ENCODE results near the gene CACNA1E.

CACNA1E gene

DNA sequence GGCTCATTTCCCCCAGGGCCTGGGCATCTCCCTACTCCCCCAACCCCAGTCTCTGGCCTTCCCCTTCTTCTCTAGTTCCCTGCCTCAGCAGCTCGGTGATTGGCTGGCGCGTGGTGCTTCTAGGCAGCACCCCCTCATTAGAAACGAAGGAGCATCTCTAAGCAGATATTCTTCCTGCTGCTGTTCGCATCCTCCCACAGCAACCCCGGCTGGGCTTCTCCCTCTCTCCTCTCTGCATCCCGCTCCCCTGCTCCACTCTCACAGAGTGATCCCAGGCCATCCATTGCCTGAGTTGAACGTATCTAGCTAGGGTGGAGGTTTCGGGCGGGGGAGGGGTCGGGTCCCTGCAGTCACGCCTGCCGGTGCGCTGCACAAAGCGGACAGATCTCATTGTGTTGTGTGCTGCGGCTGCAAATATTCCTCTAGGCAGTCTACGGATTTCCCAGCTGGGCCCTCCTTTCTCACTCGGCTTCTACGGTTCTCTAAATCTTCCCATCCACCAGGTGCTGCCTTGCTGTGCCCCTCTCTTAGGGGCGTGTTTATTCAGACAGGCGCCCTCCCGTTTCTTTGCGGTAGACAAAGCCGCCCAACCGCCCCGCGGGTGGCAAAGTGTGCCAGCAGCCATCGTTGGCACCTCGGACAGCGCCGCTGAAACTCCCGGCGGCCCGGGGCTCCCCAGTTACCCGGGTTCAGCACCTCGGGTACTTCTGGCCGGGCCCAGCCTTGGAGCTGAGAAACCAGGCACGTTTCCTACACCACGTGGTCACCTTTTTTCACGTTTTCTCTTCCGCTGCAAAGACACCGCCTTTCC lies 2.2 kb downstream of the CACNA1E start:
- DNase-seq, result peak; percentile 57

DNA sequence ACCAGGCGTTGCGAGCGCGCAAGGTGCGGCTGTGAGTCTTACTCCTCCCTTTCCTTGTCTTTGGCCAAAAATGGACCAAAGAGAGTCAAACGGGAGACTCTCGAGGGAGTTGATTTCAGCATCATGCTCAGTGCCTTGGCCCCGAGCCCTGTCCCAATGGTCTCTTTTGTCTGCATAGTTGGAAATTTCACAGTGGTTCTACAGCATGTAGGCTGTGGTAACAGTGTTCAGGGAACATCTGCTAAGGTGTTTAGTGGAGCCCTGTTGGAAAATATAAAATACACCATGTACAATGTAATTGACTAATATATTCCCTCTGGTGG lies 2.7 kb downstream of the CACNA1E start:
- no peak for DNase-seq

- no peak for DNase-seq
Observed at GRCh38 chr1:181488866-181489265, 5.5 kb downstream of the CACNA1E start.

- no peak for DNase-seq
Observed at GRCh38 chr1:181490276-181490675, 7.0 kb downstream of the CACNA1E start.

GRCh38 chr1:181490740-181491712 lies 7.7 kb downstream of the CACNA1E start:
- no peak for DNase-seq

DNA sequence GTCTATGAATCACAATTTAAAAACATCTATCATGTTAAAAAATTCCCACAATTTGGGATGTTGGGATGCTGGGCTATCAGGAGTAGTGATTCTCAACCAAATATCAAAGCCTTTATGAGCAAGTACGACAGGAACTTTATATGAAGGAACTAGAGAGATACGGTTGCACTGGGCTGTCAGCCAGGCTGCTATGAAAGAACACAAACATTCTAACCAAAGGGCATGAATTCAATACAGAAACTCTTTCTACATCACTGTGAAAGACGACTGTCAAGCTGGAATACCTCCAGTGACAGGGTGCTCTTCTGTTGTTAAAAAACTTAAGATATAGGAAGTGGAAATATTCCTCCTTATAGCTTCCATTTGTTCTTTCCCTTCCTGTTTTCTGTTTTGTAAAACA lies 9.8 kb downstream of the CACNA1E start:
- DNase-seq, result no peak

- DNase-seq, result no peak
Observed at GRCh38 chr1:181493885-181494284, 10.6 kb downstream of the CACNA1E start.

DNA sequence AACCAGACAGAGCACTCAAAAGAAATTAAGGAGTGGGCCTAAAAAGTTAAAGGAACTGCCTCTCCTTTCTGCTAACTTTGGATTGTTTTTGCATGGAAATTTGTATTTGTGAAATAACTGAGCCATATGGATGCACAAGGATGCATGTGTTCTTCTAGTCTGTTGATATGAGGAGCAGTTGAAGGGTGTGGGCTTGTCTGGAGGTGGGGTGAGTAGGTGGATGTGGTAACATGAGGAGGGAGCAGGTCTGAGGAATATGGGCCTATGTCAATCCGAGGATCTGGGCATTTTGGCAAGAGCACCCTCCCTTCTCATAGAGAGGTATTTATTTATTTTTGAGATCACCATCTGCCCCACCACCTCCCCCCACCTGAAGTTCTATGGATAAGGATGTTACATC lies 13.4 kb downstream of the CACNA1E start:
- no peak for DNase-seq

DNA sequence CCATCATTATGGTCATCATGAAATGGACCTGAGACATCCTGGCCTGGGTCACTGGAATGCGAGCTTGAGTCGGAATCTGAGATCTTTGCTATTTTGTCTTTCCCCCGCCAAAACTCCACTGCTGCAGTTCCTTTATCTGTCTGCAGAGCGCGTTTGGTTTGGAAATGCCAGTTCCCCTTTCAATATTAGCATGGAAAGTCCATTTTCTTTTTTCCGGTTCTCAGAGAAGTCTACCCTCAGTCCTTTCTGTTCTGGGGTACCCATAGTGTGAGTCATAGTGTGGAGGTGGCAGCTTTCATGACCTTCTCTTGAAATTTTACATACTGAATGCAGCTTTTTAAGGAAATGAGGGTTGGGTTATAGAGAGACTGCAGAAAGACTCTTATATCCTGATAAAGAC lies 14.6 kb downstream of the CACNA1E start:
- DNase-seq, result no peak

- DNase-seq, result no peak
Observed at GRCh38 chr1:181499825-181500224, 16.5 kb downstream of the CACNA1E start.

GRCh38 chr1:181500636-181501035 lies 17.3 kb downstream of the CACNA1E start:
- DNase-seq, result no peak

- no peak for DNase-seq
Observed at GRCh38 chr1:181501612-181502011, 18.3 kb downstream of the CACNA1E start.

DNA sequence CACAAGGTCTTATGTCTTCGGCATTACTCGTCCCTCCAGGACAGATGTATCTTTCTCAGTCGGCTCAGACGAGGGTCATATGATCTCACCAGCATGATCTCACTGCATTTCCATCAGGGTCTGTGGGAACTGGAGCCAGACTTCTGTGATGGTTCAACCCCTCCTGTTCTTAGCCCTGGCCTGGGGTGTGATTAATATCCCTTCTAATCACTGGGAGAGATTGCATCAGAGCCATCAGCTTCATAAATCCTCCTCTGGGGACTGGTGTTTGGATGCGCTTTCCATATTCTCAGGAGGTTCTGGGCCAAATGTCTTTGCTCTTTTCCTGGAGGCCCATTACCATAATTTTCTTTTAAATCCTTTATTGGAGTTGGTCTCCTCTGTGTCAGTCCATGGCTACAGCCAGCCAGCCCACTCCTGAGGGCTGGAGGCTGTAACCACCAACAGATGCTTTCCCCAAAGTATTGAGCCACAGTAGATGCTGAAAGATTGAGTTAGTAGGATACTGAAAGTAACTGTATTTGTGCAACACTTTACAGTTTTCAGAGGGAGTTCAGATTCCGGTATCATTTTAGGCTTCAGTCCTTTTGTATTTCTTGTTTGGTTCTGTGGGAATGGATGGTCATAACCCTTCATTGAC lies 20.0 kb downstream of the CACNA1E start:
- no peak for DNase-seq

- DNase-seq, result no peak
Observed at GRCh38 chr1:181504399-181504842, 21.1 kb downstream of the CACNA1E start.

GRCh38 chr1:181506563-181507353 lies 23.4 kb downstream of the CACNA1E start:
- DNase-seq, result no peak

GRCh38 chr1:181508486-181509165 lies 25.3 kb downstream of the CACNA1E start:
- no peak for DNase-seq

DNA sequence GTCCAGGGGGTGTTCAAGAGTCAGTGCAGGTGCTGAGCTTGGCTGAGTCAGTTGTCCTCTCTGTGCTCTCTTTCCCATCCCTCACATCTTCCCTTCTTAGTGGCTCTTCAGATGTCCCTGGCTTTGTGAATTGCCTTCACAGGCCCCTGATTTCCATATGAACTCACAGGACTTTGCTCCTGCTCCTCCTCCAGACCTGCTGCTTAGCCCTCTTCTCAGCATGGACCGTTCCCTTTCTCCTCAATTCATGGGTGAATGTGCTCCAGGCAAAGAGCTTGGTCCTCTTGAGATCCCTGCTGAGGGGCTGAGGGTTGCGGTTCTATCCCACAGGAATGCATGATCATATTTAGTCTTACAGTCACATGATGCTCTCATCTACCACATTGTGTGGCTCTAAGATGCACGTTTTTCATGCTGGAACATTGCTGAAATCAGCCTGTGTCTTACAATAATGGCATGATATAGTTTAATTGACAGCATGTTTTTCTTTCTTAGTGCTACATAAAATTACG lies 30.5 kb downstream of the CACNA1E start:
- DNase-seq, result peak; percentile 91

DNA sequence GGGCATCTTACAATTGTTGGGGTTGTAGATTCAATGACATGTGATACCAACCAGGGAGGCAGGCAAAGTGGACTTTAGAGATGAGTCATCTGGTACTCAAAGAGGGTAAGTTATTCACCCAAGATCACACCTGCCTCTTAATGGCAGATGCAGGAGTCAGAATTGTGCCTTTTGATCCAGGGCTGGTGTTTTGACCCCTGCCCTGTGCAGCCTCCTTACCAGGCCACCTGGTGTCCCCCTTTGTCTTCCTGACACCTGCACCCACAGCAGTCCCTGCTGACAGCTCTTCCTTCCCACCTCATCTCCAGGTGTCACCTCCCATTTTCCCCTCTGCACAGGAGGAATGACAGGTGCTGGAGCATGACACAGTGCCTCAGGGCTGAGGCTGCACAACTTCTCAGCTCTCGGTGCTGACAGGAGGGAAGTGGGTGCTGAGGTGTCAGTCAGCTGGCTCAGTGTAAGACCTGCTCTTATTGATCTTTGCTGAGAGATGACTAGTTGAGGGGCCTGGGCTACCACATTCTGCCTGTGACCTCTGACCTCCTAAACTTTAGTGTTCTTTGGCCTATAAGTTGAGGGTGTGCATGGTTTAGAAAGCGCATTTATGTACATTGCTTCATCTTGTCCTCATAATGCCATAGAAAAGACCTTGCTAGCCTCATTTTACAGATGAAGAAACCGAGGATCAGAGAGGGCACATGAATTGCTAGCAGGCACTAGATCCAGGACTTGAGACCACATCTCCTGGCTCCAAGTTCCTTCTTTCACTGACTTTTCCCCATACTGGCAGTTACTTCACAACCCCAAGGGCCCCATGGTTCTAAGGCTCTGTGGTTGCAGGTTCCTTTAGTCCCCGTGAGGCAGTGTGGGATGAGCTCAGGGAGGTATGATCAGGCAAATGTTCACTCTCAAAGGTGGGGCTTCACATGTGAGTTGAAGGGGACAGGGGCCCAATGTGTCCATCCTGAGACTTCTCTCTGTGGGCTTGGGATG lies 31.3 kb downstream of the CACNA1E start:
- peak; percentile 91 for DNase-seq

DNA sequence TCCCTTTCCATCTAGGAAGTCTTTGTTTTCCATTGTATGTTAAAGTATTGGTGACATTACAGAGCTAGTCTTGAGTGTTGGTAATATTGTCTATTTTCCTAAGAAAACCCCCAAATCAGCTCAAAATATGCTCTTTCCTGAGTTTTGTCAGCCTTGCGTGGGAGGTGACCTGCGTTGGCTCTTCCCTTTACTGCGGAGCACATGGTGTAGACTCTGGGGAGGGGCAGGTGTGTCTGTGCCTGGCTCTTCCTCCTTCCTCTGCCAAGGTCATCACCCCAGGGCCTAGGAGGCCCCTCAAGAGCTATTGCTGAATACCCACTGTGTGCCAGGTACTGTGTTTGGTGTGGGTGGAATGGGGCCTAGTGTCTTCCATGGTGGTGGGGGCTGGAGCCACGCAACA lies 33.4 kb downstream of the CACNA1E start:
- DNase-seq, result no peak

DNA sequence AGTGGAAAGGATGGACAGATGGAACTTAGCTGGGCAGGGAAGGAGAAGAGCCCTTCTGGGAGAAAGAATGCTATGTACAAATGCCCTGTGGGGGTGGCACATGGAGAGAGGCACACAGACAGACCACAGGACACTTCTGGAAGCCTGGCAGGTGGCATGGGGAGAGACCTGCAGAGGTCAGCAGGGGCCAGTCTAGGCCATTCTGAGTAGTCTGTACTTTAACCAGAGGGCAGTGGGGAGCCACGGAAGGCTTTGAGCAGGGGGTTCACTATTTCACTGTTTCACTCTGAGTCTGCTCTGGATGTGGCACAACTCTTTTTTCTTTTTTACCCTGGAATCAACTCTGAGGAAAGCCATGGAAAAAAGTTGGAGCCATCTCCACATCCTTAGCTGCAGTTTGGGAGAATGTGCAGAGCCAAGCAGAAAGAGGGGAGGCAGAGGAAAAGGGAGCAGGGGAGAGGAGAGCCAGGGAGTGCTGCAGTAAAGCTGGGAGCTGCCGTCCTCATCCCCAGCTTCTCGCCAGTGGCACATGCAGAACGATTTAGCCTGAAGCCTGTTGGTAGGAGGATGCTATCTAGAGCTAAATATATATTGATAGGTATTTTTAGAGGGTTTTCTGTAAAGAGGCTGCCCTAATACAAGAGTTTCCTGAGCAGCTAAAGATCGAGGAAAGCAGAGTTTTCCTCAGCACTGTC lies 34.0 kb downstream of the CACNA1E start:
- DNase-seq, result no peak
